Measurements from ENCODE around the gene LEP. TPM values are rescaled to one million over a fixed set of nuclear protein-coding genes. Genes with fewer than 3 reads are reported as not detected.

LEP gene
- total RNA-seq, 1 experiment from 2014 or later = not detected

- Histone ChIP-seq H3K4me3 (ENCODE audit: low read depth in 2 of 2, low read length in 2 of 2) (no peak overlapping the region), H3K4me1 (ENCODE audit: control insufficient read depth, insufficient read depth, low read length) (no peaks in the 10 kb centered on the region), H3K36me3 (ENCODE audit: control insufficient read depth, insufficient read depth, low read length) (no peaks in the 10 kb centered on the region), H3K9me3 (ENCODE audit: control insufficient read depth, insufficient read depth, low read depth, low read length) (no peaks in the 10 kb centered on the region), H3K27me3 (ENCODE audit: control insufficient read depth, insufficient read depth, low read length) (no peaks in the 10 kb centered on the region), H3K27ac (ENCODE audit: low read length) (no peak overlapping the region)
- BruUV-seq (replicated peaks) = no TSS peak
- ChIA-PET CTCF (no interaction called here), POLR2A (interaction anchor here (0.6 kb wide), 1 partner anchor 23 kb away, joined by 7 read pairs; no protein-coding TSS in a partner anchor)
- intact Hi-C loops (cut with micrococcal nuclease; ENCODE audit: unreplicated experiment) (no loop called here), in situ Hi-C loops (cut with HindIII; ENCODE audit: low pct_unique_long_range_greater_than_20kb, low sequenced_read_pairs) (no loop called here)
- ATAC-seq (no peak), DNase-seq (ENCODE audit: low read depth, low spot score) (no peak)
- TF ChIP-seq CTCF (IDR thresholded peaks at IDR 0.05) = no peak
- no peak for TF ChIP-seq POLR2AphosphoS5 (IDR thresholded peaks at IDR 0.05; ENCODE audit: low read depth, low read length)
- no peak for TF ChIP-seq SIN3A (IDR thresholded peaks at IDR 0.05; ENCODE audit: borderline replicate concordance, insufficient read depth, low read depth, low read length)
- no peak for TF ChIP-seq REST (IDR thresholded peaks at IDR 0.05; ENCODE audit: insufficient read depth in 1 of 2, low read depth in 2 of 2, low read length in 1 of 2)
These were observed 6.5 kb upstream of the LEP start for GRCh38 chr7:128234476-128235026.

- ChIA-PET POLR2A (no interaction called here), CTCF (no interaction called here)
- no peak overlapping the region for H3K27ac ChIP-seq (ENCODE audit: low read length)
- DNase-seq (ENCODE audit: low read depth, low spot score) = no peak
- no peak for TF ChIP-seq REST (IDR thresholded peaks at IDR 0.05; ENCODE audit: insufficient read depth in 1 of 2, low read depth in 2 of 2, low read length in 1 of 2)
- H3K4me3 ChIP-seq (ENCODE audit: low read depth in 2 of 2, low read length in 2 of 2) = no peak overlapping the region
- no peaks in the 10 kb centered on the region for H3K9me3 ChIP-seq (ENCODE audit: control insufficient read depth, insufficient read depth, low read depth, low read length)
- ATAC-seq = no peak
- intact Hi-C loops (cut with micrococcal nuclease; ENCODE audit: unreplicated experiment) (no loop called here), in situ Hi-C loops (cut with HindIII; ENCODE audit: low pct_unique_long_range_greater_than_20kb, low sequenced_read_pairs) (no loop called here)
- H3K36me3 ChIP-seq (ENCODE audit: control insufficient read depth, insufficient read depth, low read length) = no peaks in the 10 kb centered on the region
- no peaks in the 10 kb centered on the region for H3K27me3 ChIP-seq (ENCODE audit: control insufficient read depth, insufficient read depth, low read length)
- BruUV-seq (replicated peaks) = no TSS peak
- no peaks in the 10 kb centered on the region for H3K4me1 ChIP-seq (ENCODE audit: control insufficient read depth, insufficient read depth, low read length)
These were observed 5.6 kb upstream of the LEP start for GRCh38 chr7:128235471-128235870.

Data from Panc1 (cell line).